Myocyte (in vitro differentiated cells): ENCODE measurements around the gene CDC42SE2. TPM values are rescaled to one million over a fixed set of nuclear protein-coding genes. Genes with fewer than 3 reads are reported as not detected.
"Not testable (repeated sequence)": the region's sequence is repeated elsewhere in the genome, so short reads cannot be mapped to it uniquely, and the experiment has no call there.

Experiments used
- DNase-seq: peaks from one replicate; pipeline ENCODE4 v3.0.0-alpha.2; 2012; ENCODE audit warnings: low read depth
- total RNA-seq: library from RNA; depleted of rRNA; stranded (reverse); fragments of >200 nt; gene quantifications from 2 replicates; pipeline ENCODE4 v1.2.3, GENCODE V29; 2014

CDC42SE2 gene
- total RNA-seq, 1 donor from 2014 or later, result 37.4 TPM

DNA sequence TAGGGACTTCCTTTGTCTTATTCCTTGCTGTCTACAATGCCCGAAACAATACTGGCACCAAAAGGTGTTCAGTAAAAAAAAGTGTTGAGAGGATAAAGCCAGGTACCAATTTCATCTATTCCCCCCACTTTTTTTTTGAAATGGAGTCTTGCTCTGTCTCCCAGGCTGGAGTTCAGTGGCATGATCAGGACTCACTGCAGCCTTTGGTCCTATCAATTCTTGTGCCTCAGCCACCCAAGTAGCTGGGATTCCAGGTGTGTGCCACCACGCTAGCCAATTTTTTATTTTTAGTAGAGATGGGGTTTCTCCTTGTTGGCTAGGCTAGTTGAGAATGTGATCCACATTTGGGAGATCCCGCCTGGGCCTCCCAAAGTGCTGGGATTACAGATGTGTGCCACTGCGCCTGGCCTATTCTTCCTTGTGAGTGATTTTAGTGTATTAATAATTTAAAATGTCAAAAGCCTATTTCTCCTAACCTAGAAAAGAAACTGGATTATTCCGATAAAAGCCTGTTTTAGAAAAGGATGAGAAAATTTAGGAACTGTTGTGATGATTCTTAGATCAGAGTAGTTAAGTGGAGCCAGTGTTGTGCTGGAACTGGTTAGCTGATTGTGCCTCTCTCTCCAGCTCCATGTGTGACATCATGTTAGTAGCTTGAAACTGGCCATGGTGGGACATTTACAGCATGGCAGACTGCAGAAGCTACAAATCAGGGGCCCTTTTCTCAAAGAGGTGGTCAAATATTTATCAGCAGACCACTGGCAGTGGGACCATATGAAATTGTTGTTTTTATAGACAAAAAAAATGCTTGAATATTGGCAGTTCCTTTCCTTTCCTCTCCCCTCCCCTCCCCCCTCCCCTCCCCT is 14.3 kb downstream of the CDC42SE2 start:
- DNase-seq, result no peak

DNA sequence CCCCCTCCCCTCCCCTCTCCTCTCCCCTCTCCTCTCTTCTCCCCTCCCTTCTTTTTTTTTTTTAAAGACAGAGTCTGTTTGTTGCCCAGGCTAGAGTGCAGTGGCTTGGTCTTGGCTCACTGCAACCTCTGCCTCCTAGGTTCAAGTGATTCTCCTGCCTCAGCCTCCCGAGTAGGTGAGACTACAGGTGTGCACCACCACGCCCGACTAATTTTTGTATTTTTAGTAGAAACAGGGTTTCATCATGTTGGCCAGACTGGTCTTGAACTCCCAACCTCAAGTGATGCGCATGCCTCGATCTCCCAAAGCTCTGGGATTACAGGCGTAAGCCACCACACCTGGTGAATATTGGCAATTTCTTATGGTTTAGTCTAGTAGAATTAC is 14.9 kb downstream of the CDC42SE2 start:
- DNase-seq, result not testable (repeated sequence)

DNA sequence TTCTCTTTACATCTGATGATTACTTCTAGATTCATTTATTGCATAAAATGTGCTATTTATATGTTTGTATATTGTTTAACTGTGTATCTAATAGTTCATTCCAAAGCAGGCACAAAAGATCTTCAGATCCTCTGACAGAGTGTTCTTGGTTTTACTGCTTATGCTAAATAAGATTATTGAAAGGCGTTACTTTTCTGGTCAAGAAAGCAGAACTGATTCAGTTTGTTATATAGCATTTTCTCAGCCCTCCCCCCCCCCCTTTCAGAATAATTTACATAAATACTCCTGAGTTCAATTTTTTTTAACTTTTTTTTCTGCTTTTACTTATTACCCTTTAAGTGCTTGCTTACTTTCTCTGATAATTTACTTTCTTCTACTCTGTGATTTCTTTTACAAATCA is 15.4 kb downstream of the CDC42SE2 start:
- DNase-seq, result no peak

DNA sequence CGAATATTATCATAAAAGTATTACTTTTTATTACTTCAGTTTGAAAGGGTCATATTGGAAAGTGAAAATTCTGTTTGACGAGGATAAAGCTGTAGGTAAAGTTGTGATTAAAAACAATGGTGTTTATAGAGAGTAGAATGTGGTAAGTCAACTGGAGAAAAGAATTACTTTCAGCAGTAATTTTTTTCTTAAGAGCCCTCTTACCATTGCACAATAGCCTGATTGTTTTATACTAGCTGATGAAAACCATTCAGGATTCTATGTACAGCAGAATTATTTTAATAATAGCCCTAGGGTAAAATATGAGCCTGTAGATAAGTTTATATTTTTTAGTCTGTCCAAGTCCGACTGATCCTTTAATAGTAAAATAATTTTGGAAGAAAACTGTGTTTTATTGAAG is 16.6 kb downstream of the CDC42SE2 start:
- no peak for DNase-seq

DNA sequence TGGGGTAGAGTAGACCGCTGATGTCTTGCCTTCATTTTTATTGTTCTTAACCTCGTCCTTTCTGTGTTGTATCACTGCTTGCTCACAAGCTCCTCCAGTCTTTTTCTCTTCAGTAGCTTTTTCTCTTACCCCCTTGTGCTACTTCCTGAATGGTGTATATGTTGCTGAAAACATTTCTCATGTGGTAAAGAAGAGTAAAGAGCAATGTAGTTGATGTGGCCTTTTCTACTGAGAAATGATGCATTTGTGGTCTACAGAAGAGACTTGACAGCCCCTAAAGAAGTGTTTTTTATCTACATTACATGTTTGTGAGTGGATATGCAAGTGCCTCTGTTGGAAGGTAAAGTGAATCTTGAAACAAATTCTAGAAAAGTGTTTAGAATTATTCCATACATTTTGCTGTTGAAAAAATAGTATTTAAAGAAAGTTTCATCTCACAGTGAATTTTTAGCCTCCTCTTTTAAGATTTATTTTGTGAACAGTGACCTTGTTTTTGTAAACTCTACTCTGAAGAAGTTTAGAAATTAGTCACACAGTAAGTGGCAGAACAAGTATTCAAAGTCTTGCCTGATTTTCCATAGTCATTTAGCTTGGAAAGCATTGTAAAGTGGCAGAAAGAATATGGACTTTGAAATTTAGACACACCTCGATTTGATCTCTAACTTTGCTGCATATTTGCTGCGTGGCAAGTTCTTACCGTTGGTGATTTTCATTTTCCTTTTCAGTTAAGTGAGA is 17.4 kb downstream of the CDC42SE2 start:
- no peak for DNase-seq

DNA sequence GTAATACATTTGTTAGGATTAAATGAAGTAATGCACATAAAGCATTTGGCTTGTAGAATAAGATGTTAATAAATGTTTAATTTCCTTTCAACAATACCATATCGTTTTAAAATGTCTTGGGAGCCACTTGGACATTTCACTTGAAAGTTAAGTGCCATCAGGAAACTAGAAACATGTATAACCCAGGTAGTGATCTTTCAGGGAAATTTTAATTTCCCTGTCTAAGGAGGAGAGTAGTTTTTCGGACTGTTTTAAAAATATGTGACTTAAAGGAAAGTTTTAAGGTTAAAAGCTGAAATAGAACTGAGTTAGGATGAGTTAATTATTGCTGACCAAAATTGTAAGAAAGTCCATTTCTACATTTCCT is 18.0 kb downstream of the CDC42SE2 start:
- no peak for DNase-seq

DNA sequence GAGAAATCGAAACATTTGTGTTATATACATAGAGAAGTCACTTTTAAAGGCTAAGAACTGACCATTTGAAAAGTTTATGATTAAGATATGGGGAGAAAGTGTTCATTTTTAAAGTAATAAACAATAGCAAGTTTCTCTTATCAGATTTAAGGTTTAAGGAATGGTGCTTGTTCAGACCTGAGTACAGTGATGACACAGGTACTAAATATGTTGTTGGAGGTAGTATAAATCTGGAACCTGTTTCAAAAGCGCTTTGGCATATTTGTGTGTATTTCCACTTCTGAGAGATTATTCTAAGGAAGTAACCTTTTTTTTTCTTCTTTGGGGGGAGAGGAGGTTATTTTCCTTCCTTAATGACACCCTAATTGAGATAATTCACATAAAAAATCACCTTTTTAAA is 18.4 kb downstream of the CDC42SE2 start:
- DNase-seq, result no peak

DNA sequence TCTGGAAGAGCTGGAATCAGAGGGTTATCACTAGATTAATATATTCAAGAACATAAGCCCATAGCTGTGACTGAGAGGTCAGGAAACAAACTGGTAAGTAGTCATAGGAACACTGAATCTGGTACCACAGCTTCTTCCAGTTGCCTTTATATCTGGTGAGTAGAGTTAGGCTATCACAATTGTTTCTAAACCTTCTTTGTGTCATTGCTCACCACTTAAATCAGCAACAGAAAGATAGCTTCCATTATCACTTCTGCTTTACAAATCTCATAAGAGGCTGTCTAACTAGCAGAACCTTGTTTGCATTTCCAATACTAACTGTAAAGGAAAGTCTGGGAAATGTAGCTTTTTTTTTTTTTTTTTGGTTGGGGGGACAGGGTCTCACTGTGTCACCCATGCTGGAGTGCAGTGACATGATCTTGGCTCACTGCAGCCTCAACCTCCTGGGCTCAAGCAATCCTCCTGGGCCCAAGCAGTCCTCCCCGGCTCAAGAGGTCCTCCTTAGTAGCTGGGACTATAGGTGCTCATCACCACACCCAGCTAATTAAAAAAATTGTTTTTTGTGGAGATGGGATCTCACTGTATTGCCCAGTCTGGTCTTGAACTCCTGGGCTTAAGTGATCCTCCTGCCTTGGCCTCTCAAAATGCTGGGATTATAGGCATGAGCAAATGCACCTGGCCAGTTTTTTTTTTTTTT is 22.0 kb downstream of the CDC42SE2 start:
- no peak for DNase-seq

DNA sequence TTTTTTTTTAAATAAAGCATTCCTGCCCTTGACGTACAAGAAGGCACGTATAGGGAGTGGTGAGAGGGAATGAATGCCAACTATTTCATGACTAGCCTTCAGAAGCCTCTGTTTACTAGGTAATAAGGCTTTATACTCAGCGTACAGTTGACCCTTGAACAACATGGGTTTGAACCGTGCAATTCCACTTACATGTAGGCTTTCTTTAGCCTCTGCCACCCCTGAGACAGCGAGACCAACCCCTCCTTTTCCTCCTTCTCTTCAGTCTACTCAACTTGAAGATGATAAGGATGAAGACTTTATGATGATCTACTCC is 22.5 kb downstream of the CDC42SE2 start:
- no peak for DNase-seq

DNA sequence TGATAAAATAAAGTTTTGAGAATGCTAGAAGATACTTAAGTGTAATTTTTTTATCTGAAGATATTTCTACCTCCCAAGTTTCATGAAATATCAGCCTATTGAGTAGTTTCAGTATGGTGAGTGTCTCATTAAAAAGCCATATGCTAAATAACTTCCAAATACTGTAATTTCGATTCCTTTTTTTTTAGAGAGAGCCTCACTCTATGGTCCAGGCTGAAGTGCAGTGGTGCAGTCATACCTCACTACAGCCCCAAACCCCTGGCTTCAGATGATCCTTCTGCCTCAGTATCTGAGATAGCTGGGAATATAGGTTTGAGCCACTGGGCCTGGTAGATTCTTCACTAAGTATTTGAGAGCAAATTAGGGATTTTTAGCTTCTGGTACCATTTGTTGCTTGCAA is 24.5 kb downstream of the CDC42SE2 start:
- no peak for DNase-seq

DNA sequence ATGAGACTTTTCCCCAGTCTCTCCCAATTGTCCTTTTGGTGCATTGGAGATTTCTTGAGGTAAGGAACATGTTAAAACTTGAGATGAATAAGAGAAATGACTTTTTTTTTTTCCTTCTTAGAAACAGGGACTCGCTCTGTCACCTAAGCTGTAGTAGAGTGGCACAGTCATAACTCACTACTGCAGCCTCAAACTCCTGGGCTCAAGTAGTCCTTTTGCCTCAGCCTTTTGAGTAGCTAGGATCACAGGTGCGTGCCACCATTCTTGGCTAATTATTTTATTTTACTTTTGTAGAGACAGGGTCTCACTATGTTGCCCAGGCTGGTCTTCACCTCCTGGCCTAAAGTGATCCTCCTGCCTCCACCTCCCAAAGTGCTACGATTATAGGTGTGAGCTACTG is 25.9 kb downstream of the CDC42SE2 start:
- DNase-seq, result no peak

DNA sequence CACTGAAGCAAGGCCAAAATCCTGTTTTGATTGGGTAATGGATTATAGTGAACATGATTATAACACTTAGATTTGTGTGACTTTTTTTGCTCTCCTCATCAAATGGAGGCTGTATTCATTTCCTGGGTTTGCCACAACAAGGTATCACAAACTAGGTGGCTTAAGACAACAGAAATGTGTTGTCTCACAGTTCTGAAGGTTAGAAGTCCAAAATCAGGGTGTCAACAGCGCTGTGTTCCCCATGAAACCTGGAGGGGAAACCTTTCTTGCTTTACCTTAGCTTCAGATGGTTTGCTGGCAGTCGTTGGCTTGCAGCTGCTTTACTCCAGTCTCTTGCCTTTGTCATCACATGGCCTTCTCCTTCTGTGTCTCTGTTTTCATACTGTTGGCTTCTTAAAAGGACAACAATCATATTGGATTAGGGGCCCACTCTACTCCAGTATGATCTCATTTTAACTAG is 32.4 kb downstream of the CDC42SE2 start:
- DNase-seq, result no peak

DNA sequence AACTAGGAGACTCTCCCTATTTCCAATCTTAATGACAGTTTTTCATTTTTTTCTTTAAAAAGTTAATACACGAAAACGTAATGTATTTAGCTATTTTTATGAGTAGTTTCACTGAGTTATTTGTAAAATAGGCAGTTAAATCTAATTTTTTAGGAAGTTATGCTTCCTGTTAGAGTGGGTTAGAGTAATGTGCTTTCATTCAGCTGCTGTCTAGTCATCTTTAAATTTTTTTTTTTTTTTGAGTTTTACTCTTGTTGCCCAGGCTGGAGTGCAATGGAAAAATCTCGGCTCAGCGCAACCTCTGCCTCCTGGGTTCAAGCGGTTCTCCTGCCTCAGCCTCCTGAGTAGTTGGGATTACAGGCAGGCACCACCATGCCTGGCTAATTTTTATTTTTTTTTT is 34.0 kb downstream of the CDC42SE2 start:
- DNase-seq, result no peak

DNA sequence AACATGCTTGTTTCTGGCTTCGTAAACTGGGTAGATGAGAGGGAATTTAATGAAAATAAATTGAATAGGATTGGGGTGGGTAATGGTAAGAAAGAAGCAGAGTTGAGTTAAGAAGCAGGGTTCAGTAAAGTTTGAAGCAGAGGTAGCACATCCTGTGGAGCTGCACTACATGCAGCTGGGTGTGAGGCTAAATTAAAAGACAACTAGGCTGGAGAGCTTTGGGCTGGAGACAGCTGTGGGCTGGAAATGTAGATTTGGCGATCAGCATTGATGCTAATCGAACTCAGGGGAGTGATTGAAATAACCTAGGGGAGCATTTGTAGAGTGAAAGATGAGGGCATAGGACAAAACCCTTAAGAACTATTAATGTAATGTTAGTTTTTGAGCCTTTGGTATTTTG is 35.6 kb downstream of the CDC42SE2 start:
- no peak for DNase-seq

DNA sequence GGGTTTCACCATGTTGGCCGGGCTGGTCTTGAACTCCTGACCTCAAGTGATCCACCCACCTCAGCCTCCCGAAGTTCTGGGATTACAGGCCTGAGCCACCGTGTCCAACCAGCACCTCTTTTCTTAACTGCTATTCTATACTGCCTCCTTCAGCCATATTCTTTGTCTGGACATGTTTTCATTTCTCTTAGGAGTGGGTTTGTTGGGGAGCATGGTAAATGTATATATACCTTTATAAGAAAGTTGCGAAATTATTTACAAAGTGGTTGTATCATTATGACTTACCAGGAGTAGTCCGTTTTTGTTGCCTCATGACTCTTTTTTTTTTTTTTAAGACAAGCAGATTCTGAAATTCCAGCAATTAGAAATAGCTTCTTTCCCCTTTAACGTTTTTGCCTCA is 38.7 kb downstream of the CDC42SE2 start:
- DNase-seq, result no peak

DNA sequence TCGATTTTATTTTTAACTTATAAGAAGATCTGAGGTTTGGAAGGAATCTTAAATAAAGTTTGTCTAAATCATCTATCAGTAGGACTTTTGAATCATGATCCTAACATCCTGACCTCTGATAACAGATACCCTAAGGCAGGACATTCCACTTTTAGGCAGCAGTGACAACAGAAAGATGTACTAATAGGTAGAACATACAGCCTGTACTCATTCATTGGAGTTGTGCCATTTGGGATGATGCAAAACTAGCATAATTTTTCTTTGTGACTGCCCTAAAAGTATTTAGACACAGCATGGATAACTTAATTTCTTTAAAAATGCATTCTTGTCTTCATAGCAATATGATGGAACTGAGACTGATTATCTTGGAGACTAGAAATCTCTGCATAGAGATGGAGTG is 39.7 kb downstream of the CDC42SE2 start:
- no peak for DNase-seq

DNA sequence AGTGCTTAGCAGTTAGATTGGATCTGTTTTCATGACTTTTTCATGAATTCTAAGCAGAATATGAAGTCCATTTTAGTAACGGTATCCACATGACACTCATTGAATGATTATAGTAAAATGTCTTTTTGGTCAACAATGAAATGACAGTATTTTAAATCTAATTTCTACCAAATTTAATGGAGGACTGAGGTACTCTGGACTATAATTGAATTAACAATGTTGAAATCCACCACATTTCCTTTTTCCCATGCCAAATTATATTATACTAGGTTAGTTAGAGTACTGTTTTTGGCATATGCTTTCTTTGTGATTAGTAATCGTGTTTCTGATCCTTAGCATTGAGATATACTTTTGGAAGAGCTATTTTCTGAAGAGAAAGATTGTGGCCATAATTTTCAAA is 40.6 kb downstream of the CDC42SE2 start:
- no peak for DNase-seq

DNA sequence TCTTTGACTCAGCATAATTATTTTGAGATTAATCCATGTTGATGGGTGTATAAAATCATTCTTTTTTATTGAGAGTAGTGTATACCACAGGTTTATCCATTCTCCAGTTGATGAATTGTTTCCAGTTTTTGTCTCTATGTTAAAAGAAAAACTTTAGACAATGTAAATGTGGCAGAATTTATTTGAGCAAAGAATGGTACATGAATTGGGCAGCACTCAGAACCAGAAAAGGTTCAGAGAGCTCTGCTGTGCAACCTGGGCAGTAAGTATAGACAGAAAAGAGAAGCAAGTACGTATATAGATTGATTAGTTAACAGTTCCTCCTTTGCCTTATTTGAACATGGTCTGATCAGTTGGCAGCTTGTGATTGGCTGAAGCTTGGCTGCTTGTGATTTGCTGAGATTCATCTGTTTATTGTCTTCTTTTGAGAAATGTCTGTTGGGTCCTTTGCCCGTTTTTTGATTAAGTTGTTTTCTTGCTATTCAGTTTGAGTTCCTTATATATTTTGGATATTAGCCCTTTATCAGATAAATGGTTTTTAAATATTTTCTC is 41.4 kb downstream of the CDC42SE2 start:
- DNase-seq, result no peak

DNA sequence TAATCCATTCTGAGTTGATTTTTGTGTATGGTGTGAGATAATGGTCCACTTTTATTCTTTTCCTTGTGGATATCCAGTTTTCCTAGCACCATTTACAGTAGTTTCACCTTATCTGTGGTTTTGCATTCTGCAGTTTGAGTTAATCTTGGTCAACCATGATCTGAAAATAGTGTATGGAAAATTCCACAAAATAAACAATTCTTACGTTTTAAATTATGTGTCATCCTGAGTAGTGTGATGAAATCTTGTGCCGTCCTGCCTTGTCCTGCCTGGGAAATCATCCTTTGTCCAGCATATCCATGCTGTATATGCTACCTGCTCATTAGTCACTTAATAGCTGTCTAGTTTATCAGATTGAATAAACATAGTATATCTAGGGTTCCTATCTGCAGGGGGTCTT is 42.1 kb downstream of the CDC42SE2 start:
- no peak for DNase-seq

DNA sequence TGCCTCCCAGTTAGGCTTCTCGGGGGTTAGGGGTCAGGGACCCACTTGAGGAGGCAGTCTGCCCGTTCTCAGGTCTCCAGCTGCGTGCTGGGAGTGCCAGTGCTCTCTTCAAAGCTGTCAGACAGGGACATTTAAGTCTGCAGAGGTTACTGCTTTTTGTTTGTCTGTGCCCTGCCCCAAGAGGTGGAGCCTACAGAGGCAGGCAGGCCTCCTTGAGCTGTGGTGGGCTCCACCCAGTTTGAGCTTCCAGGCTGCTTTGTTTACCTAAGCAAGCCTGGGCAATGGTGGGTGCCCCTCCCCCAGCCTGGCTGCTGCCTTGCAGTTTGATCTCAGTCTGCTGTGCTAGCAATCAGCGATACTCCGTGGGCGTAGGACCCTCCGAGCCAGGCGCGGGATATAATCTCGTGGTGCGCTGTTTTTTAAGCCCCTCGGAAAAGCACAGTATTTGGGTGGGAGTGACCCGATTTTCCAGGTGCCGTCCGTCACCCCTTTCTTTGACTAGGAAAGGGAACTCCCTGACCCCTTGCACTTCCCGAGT is 48.5 kb downstream of the CDC42SE2 start:
- not testable (repeated sequence) for DNase-seq

DNA sequence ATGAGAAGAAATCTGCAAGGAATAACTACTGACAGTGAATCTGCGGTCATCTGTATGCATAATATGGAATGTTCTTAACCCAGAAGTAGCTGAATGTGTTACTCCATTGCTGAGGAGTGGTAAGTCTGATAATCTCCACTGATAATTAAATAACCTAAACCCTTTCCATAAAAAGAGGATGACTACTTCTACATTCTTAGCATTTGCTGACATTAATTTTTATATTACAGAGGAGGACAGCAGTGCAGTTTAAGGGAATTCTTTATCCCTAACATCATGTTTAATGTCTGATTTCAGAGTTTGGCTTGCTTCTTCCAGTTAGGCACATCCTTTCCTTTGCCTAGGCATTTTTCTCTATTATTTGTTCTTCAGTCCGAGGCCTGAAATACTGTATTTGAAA is 52.2 kb downstream of the CDC42SE2 start:
- no peak for DNase-seq

DNA sequence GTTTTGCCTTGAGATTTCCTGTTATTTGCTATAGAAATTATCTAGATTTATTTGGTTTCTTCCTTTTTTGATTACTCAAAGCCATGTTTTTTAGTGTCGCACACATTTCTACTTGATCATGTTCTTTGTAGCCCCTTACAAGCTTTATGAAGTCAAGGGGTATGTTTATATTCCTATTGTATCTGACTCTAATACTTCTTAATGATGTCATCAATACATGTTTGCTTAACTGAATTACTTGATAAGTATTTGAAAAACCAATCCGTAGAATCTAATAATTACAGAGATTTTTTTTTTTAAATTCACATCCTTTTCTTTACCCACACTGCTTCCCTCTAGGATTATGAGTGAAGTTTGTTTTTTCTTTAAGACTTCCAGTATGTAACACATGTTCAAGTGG is 53.0 kb downstream of the CDC42SE2 start:
- no peak for DNase-seq
